22Rv1 (cell line): ENCODE data around the gene TMEM179.

Experiments used
- CTCF ChIP-seq: fragments of 450-650 bp; IDR thresholded peaks from 2 replicates; pipeline ENCODE4 v1.5.1; 2017; ENCODE audit warnings: mild to moderate bottlenecking
- ZFX ChIP-seq: fragments of 450-650 bp; IDR thresholded peaks from 2 replicates; pipeline ENCODE4 v1.6.1; 2017; ENCODE audit warnings: antibody characterized with exemption, borderline replicate concordance

- TF ChIP-seq CTCF (no peak), ZFX (no peak)
Observed at GRCh38 chr14:104551851-104552737, 52.5 kb downstream of the TMEM179 start.
